KG1 (cell line): ENCODE data around the gene NHEJ1.

Source experiments
- DNase-seq: peaks from one replicate; lab custom pipeline; 2025; lab: John Stamatoyannopoulos, UW

The NHEJ1 gene

GRCh38 chr2:219084791-219085190, 75.8 kb downstream of the NHEJ1 start:
- DNase-seq: no peak

GRCh38 chr2:219082332-219082958, 78.2 kb downstream of the NHEJ1 start:
- DNase-seq: no peak

- no peak for DNase-seq
Observed at GRCh38 chr2:219081701-219082331, 78.8 kb downstream of the NHEJ1 start.

- DNase-seq: no peak
Observed at GRCh38 chr2:219081096-219081495, 79.5 kb downstream of the NHEJ1 start.

- no peak for DNase-seq
Observed at GRCh38 chr2:219079417-219079816, 81.2 kb downstream of the NHEJ1 start.

GRCh38 chr2:219078951-219079350, 81.7 kb downstream of the NHEJ1 start:
- DNase-seq: no peak

- DNase-seq: no peak
Observed at GRCh38 chr2:219078126-219078525, 82.5 kb downstream of the NHEJ1 start.

GRCh38 chr2:219076253-219076652, 84.4 kb downstream of the NHEJ1 start:
- DNase-seq: no peak

GRCh38 chr2:219073413-219074129, 87.0 kb downstream of the NHEJ1 start:
- DNase-seq: no peak

- no peak for DNase-seq
Observed at GRCh38 chr2:219072741-219073250, 87.8 kb downstream of the NHEJ1 start.

- DNase-seq: no peak
Observed at GRCh38 chr2:219071131-219071816, 89.3 kb downstream of the NHEJ1 start.

- DNase-seq: no peak
Observed at GRCh38 chr2:219065484-219065883, 95.1 kb downstream of the NHEJ1 start.

GRCh38 chr2:219062081-219062480, 98.5 kb downstream of the NHEJ1 start:
- DNase-seq: no peak

- no peak for DNase-seq
Observed at GRCh38 chr2:219060821-219061791, 99.5 kb downstream of the NHEJ1 start, which contains the start of gene IHH. IHH (minus strand) TSS chr2:219060921; CDS start chr2:219060467, 454 bp downstream.

- no peak for DNase-seq
Observed at GRCh38 chr2:219059725-219060682, 100.6 kb downstream of the NHEJ1 start.

- no peak for DNase-seq
Observed at GRCh38 chr2:219059375-219059724, 101.3 kb downstream of the NHEJ1 start.

GRCh38 chr2:219058541-219059374, 101.9 kb downstream of the NHEJ1 start:
- no peak for DNase-seq

- no peak for DNase-seq
Observed at GRCh38 chr2:219057709-219058540, 102.7 kb downstream of the NHEJ1 start.
